PC-9 (cell line): ENCODE results near the gene HS6ST1. TPM values are rescaled to one million over a fixed set of nuclear protein-coding genes. Genes with fewer than 3 reads are reported as not detected.
"Not testable (repeated sequence)": the region's sequence is repeated elsewhere in the genome, so short reads cannot be mapped to it uniquely, and the experiment has no call there.

Source experiments
- BruUV-seq: library from RNA; stranded (reverse); fragments of 400-500 nt; replicated peaks from 2 replicates; lab custom pipeline; 2021; lab: Mats Ljungman, UMichigan
- CTCF ChIA-PET: fragments of 300-600 bp; sonication (Branson Sonifier 250); formaldehyde crosslinking; loops from one replicate; lab custom pipeline; 2022; ENCODE audit warnings: antibody characterized with exemption; lab: Charles Lee
- POLR2A ChIA-PET: fragments of 300-600 bp; sonication (Branson Sonifier 250); formaldehyde crosslinking; loops from one replicate; lab custom pipeline; 2022; ENCODE audit warnings: antibody characterized with exemption; ENCODE audit not compliant: unreplicated experiment; lab: Charles Lee
- DNase-seq, 2 experiments: peaks; one replicate each; pipeline versions ENCODE4 v3.0.0 to v3.0.0-alpha.2; 2015 to 2022; ENCODE audit warnings: mixed read lengths in 1 of 2
- H2AFZ ChIP-seq: fragments of 200-600 bp; sonication (generic); 2 replicates; pipeline ENCODE4 v1.8.1; 2017; ENCODE audit warnings: antibody characterized with exemption
- H3F3A ChIP-seq: fragments of 200-600 bp; sonication (generic); 2 replicates; pipeline ENCODE4 v1.8.1; 2017; ENCODE audit warnings: antibody characterized with exemption, mild to moderate bottlenecking, low read depth; ENCODE audit not compliant: insufficient read depth
- H3K27ac ChIP-seq: fragments of 200-600 bp; sonication (generic); 2 replicates; pipeline ENCODE4 v1.6.1; 2016; ENCODE audit warnings: mixed run types
- H3K27me3 ChIP-seq: fragments of 200-600 bp; sonication (generic); 2 replicates; pipeline ENCODE4 v1.6.1; 2016; ENCODE audit warnings: low read depth, mixed run types; ENCODE audit not compliant: insufficient read depth
- H3K36me3 ChIP-seq: fragments of 200-600 bp; sonication (generic); 2 replicates; pipeline ENCODE4 v1.6.1; 2016; ENCODE audit warnings: low read depth, mixed run types
- H3K4me1 ChIP-seq: fragments of 200-600 bp; sonication (generic); replicated peaks from 2 replicates; pipeline ENCODE4 v1.6.1; 2016; ENCODE audit warnings: mixed run types; ENCODE audit not compliant: insufficient read depth
- H3K4me2 ChIP-seq: fragments of 200-600 bp; sonication (generic); 2 replicates; pipeline ENCODE4 v1.6.1; 2017; ENCODE audit warnings: mixed run types
- H3K4me3 ChIP-seq: fragments of 200-600 bp; sonication (generic); 2 replicates; pipeline ENCODE4 v1.6.1; 2016; ENCODE audit warnings: mixed run types
- H3K79me2 ChIP-seq: fragments of 200-600 bp; sonication (generic); 2 replicates; pipeline ENCODE4 v1.6.1; 2017; ENCODE audit warnings: low read depth, mixed run types
- H3K9me2 ChIP-seq: fragments of 200-600 bp; sonication (generic); 2 replicates; pipeline ENCODE4 v1.8.1; 2017; ENCODE audit warnings: mild to moderate bottlenecking; ENCODE audit not compliant: insufficient read depth
- H3K9me3 ChIP-seq: fragments of 200-600 bp; sonication (generic); 2 replicates; pipeline ENCODE4 v1.8.1; 2016; ENCODE audit warnings: low read depth; ENCODE audit not compliant: insufficient read depth
- H4K20me1 ChIP-seq: fragments of 200-600 bp; sonication (generic); 2 replicates; pipeline ENCODE4 v1.8.1; 2017; ENCODE audit not compliant: insufficient read depth
- CTCF ChIP-seq: fragments of 200-600 bp; sonication (generic); conservative IDR thresholded peaks from 2 replicates; pipeline ENCODE4 v1.6.1; 2017; ENCODE audit warnings: mixed run types, antibody characterized with exemption, mild to moderate bottlenecking, moderate library complexity
- EZH2 ChIP-seq: fragments of 200-600 bp; sonication (generic); IDR thresholded peaks from 2 replicates; pipeline ENCODE4 v1.8.0; 2017; ENCODE audit warnings: antibody characterized with exemption, low read depth
- intact Hi-C: fragments of 100-400 bp; cut with micrococcal nuclease; formaldehyde crosslinking; loops from one replicate; pipeline ENCODE4 v1.10.0; 2022; ENCODE audit not compliant: unreplicated experiment
- total RNA-seq: library from RNA; stranded (reverse); gene quantifications from 2 replicates; pipeline ENCODE4 v1.2.3, GENCODE V29; 2021

HS6ST1 gene
- total RNA-seq, 1 experiment from 2014 or later = 20.2 TPM

- H3K27me3 ChIP-seq, H3K36me3 ChIP-seq, H3K27ac ChIP-seq, BruUV-seq, H3F3A ChIP-seq, POLR2A ChIA-PET, H3K9me2 ChIP-seq, DNase-seq, CTCF ChIA-PET, H3K4me1 ChIP-seq, H3K9me3 ChIP-seq: not testable (repeated sequence)
- peaks cover 50% of the 10 kb centered on the region for H3K79me2 ChIP-seq
- peaks cover 48% of the 10 kb centered on the region for H4K20me1 ChIP-seq
- intact Hi-C loops = loop anchor here (1.0 to 10.0 kb wide), 2 partner anchors 13 to 433 kb away; partner anchors contain the start of gene AMMECR1L
- peak overlapping the region; percentile 98 for H3K4me2 ChIP-seq
- peak overlapping the region; percentile 96 for H3K4me3 ChIP-seq
- peak overlapping the region; percentile 63 for H2AFZ ChIP-seq
Measured at GRCh38 chr2:128317899-128318225, 806 bp downstream of the HS6ST1 start.

GRCh38 chr2:128317181-128317898 lies 1.3 kb downstream of the HS6ST1 start:
- BruUV-seq = TSS peak; percentile 38
- intact Hi-C loops = loop anchor here (1.0 to 10.0 kb wide), 2 partner anchors 12 to 433 kb away; partner anchors contain the start of gene AMMECR1L
- Histone ChIP-seq H3K27ac (no peak overlapping the region), H3K4me1 (peaks cover 6% of the 10 kb centered on the region), H3K4me2 (peak overlapping the region; percentile 98), H3F3A (no peaks in the 10 kb centered on the region; the same call in 1 of the 2 replicates), H3K9me3 (no peaks in the 10 kb centered on the region), H3K36me3 (no peaks in the 10 kb centered on the region), H4K20me1 (peaks cover 54% of the 10 kb centered on the region), H3K27me3 (no peaks in the 10 kb centered on the region), H3K9me2 (no peaks in the 10 kb centered on the region), H2AFZ (peak overlapping the region; percentile 63), H3K4me3 (peak overlapping the region; percentile 96), H3K79me2 (peaks cover 55% of the 10 kb centered on the region)
- CTCF ChIA-PET = no interaction called here
- no peak for DNase-seq
- TF ChIP-seq CTCF = no peak
- TF ChIP-seq EZH2 = no peak
- POLR2A ChIA-PET = no interaction called here

GRCh38 chr2:128316777-128317180 lies 1.9 kb downstream of the HS6ST1 start:
- ChIA-PET POLR2A (no interaction called here), CTCF (no interaction called here)
- no peak for DNase-seq
- no peaks in the 10 kb centered on the region; the same call in 1 of the 2 replicates for H3F3A ChIP-seq
- H3K36me3 ChIP-seq = no peaks in the 10 kb centered on the region
- H3K9me3 ChIP-seq = no peaks in the 10 kb centered on the region
- H3K4me1 ChIP-seq = peaks cover 6% of the 10 kb centered on the region
- no peaks in the 10 kb centered on the region for H3K27me3 ChIP-seq
- H3K9me2 ChIP-seq = no peaks in the 10 kb centered on the region
- intact Hi-C loops = loop anchor here (1.0 to 10.0 kb wide), 2 partner anchors 11 to 432 kb away; partner anchors contain the start of gene AMMECR1L
- H3K79me2 ChIP-seq = peaks cover 61% of the 10 kb centered on the region
- BruUV-seq = no TSS peak
- H2AFZ ChIP-seq = no peak overlapping the region
- TF ChIP-seq EZH2 = no peak
- no peak for TF ChIP-seq CTCF
- H4K20me1 ChIP-seq = peaks cover 59% of the 10 kb centered on the region
- peak overlapping the region; percentile 98 for H3K4me2 ChIP-seq
- H3K4me3 ChIP-seq = peak overlapping the region; percentile 96
- no peak overlapping the region for H3K27ac ChIP-seq
